GM18909 (cell line): ENCODE results near the gene PTPN9.
"Not testable (repeated sequence)": the region's sequence is repeated elsewhere in the genome, so short reads cannot be mapped to it uniquely, and the experiment has no call there.

Experiments used
- ATAC-seq: cut with Tn5 transposase; IDR thresholded peaks from one replicate; pipeline ENCODE4 v1.9.1; 2021; ENCODE audit warnings: mild to moderate bottlenecking; ENCODE audit not compliant: unreplicated experiment, poor library complexity

The PTPN9 gene

DNA sequence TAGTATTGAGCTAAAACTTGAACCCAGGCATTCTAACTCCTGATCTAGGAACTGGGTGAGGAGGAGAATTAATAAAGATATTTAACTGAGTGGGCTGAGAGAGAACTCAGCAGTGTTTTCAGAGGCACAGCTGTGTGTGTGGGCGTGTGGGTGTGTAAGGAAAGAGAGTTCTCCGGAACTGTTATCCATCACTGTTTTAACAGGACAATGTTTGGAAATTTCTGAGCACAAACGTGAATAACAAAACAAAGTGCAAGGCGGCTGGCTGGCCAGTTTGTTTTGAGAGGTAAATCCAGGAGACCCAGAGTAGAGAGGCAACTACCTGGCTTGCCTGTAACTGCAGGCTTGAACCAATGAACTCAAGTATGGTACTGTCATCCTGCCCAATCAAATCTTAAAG, 5.0 kb upstream of the PTPN9 start:
- ATAC-seq = no peak

DNA sequence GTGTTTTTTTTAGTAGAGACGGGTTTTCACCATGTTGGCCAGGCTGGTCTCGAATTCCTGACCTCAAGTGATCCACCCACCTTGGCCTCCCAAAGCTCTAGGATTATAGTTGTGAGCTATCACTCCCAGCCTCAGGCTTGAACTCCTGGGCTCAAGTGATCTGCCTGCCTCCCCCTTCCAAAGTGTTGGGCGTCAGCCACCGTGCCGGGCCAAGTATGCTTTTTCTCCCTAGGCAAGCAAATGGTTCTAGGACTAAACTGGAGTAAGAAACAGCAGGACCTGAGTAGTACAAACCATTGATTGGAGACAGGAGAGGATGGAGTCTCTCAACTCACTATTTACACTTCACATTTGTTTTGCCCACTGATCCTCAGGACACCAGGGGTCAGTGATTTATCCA, 4.6 kb upstream of the PTPN9 start:
- no peak for ATAC-seq

DNA sequence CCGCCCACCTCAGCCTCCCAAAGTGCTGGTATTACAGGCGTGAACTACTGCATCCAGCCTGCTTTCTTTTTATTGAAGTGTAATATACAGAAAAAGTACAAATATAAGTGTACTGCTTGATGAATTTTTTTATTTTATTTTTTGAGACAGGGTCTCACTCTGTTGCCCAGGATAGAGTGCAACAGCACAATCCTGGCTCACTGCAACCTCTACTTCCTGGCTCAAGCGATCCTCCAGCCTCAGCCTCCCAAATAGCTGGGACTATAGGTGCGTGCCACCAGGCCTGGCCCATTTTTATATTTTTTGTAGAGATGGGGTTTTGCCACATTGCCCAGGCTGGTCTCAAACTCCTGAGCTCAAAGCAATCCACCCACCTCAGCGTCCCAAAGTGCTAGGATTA, 3.8 kb upstream of the PTPN9 start:
- ATAC-seq = not testable (repeated sequence)

GRCh38 chr15:75578173-75578947, 755 bp downstream of the PTPN9 start:
- peak; percentile 46 for ATAC-seq

GRCh38 chr15:75577401-75578172, 1.5 kb downstream of the PTPN9 start:
- no peak for ATAC-seq

GRCh38 chr15:75573648-75574384, 5.3 kb downstream of the PTPN9 start:
- ATAC-seq = no peak

DNA sequence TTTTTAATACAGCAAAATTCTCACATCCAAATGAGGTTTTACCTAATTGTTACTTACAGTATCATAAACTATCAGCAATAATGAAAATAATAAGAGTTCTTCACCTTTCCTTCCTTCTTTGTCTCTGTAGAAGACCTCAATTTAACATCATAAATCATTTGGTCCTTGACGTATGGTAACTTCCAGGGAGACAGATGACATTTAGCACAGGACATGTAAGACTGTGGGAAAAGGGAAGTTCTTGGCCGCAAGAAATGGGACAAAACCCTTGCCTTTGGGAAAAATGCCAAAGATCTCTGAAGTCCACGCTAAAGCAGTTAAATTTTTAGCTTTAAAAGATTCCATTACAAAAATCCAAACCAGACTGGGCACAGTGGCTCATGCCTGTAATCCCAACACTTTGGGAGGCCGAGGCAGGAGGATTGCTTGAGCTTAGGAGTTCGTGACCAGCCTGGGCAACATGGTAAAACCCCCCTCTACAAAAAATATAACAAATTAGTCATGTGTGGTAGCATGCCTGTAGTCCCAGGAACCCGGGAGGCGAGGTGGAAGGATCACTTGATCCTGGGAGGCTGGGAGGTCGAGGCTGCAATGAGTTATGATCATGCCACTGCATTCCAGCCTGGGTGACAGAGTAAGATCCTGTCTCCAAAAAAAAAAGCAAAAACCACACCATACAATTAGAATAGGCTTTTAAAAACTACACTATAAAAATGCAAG, 8.8 kb downstream of the PTPN9 start:
- ATAC-seq = no peak

- no peak for ATAC-seq
These were observed 13.8 kb downstream of the PTPN9 start for GRCh38 chr15:75565062-75565970.

GRCh38 chr15:75561888-75562287, 17.2 kb downstream of the PTPN9 start:
- ATAC-seq = no peak

DNA sequence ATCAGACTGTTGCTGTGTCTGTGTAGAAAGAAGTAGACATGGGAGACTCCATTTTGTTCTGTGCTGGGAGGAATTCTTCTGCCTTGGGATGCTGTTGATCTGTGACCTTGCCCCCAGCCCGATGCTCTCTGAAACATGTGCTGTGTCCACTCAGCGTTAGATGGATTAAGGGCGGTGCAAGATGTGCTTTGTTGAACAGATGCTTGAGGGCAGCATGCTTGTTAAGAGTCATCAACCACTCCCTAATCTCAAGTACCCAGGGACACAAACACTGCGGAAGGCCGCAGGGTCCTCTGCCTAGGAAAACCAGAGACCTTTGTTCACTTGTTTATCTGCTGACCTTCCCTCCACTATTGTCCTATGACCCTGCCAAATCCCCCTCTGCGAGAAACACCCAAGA, 19.8 kb downstream of the PTPN9 start:
- not testable (repeated sequence) for ATAC-seq

DNA sequence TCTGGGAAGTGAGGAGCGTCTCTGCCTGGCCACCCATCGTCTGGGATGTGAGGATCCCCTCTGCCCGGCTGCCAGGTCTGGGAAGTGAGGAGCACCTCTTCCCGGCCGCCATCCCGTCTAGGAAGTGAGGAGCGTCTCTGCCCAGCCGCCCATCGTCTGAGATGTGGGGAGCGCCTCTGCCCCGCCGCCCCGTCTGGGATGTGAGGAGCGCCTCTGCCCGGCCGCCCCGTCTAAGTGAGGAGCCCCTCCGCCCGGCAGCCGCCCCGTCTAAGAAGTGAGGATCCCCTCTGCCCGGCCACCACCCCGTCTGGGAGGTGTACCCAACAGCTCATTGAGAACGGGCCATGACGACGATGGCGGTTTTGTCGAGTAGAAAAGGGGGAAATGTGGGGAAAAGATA, 20.2 kb downstream of the PTPN9 start:
- not testable (repeated sequence) for ATAC-seq

- no peak for ATAC-seq
These were observed 24.4 kb downstream of the PTPN9 start for GRCh38 chr15:75554717-75555116.

DNA sequence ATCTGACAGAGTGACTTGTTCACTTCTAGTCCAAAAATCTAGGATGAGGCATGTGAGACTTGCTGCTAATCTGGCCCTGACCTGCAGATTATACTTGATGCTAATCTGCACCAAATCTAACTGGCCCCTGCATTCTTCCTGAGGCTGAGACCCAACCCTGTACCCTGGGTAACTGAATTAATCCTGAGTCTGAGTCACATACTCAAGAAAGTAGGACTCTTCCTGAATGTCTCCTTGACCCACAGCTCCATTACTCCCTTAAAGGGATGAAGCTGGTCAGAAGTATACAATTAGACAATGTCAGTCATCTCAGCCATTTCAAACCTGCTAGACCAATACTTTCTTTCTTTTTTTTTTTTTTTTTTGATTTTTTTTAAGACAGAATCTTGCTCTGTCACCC, 25.5 kb downstream of the PTPN9 start:
- ATAC-seq = no peak

DNA sequence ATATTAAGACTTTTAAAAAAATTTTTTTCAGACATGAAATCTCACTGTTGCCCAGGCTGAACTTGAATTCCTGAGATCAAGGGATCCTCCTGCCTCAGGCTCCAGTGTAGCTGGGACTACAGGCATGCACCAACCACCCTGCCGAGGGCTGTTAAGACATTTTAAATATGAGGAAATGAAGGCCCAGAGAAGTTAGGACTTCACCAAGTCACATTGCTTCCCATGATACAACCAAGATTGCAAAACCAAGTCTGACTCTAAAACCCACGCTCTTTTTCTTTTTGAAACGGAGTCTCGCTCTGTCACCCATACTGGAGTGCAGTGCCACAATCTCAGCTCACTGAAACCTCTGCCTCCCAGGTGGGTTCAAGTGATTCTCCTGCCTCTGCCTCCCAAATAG, 28.0 kb downstream of the PTPN9 start:
- ATAC-seq = no peak

DNA sequence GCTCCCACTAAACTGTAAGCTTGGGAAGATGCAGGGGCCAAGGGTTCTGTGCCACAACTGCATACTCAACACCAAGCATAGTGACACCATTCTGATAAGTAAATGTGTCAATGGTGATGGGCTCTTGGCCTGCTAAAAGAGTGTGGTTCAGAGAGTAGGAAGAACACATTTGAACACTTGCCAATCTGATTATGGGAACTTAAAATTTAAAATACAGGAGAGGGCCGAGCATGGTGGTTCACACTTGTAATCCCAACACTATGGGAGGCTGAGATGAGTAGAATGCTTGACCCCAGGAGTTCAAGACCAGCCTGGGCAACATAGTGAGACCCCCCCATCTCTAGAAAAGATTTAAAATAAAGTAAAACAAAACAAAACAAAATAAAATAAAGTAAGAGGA, 34.1 kb downstream of the PTPN9 start:
- ATAC-seq = no peak

GRCh38 chr15:75544359-75544758, 34.8 kb downstream of the PTPN9 start:
- no peak for ATAC-seq

- ATAC-seq = not testable (repeated sequence)
These were observed 36.1 kb downstream of the PTPN9 start for GRCh38 chr15:75542949-75543545.

- no peak for ATAC-seq
These were observed 36.7 kb downstream of the PTPN9 start for GRCh38 chr15:75542386-75542797.

- ATAC-seq = no peak
These were observed 40.7 kb downstream of the PTPN9 start for GRCh38 chr15:75538376-75538775.
